Gastrocnemius medialis (tissue), 4 donors: Measurements from ENCODE around the gene C9. TPM values are rescaled to one million over a fixed set of nuclear protein-coding genes. Genes with fewer than 3 reads are reported as not detected.
"Not testable (repeated sequence)": the region's sequence is repeated elsewhere in the genome, so short reads cannot be mapped to it uniquely, and the experiment has no call there.

ENCODE experiments used
- ATAC-seq, 2 donors: fragments of 150-250 bp; one replicate each; pipeline ENCODE4 v1.9.1; 2016
- DNase-seq, 2 donors: peaks; one replicate each; pipeline ENCODE4 v3.0.0-alpha.2; 2019
- H3K27ac ChIP-seq, 4 donors: fragments of 200-600 bp; sonication (generic); 1 replicate in 1 of 4; 2 replicates in 3 of 4; pipeline ENCODE4 v1.5.1; 2016 to 2018; ENCODE audit warnings: mild to moderate bottlenecking in 2 of 4, moderate library complexity in 1 of 4
- H3K27me3 ChIP-seq, 3 donors: fragments of 200-600 bp; sonication (generic) in 2 of 3; 1 replicate in 1 of 3; 2 replicates in 2 of 3; pipeline versions ENCODE4 v1.5.1 to v1.6.0; 2016 to 2019; ENCODE audit warnings: mild to moderate bottlenecking in 1 of 3, moderate library complexity in 1 of 3
- H3K36me3 ChIP-seq, 2 donors: fragments of 200-600 bp; sonication (generic) in 1 of 2; one replicate each; pipeline ENCODE4 v1.5.1; 2017 to 2018
- H3K4me1 ChIP-seq, 2 donors: fragments of 200-600 bp; sonication (generic) in 1 of 2; one replicate each; pipeline ENCODE4 v1.5.1; 2016 to 2017; ENCODE audit warnings: mild to moderate bottlenecking in 2 of 2
- H3K4me3 ChIP-seq, 4 donors: fragments of 200-600 bp; sonication (generic) in 3 of 4; 1 replicate in 1 of 4; 2 replicates in 3 of 4; pipeline ENCODE4 v1.5.1; 2016 to 2019; ENCODE audit warnings: mild to moderate bottlenecking in 2 of 4
- H3K9me3 ChIP-seq, 3 donors: fragments of 200-600 bp; sonication (generic) in 2 of 3; 1 replicate in 1 of 3; 2 replicates in 2 of 3; pipeline ENCODE4 v1.5.1; 2016 to 2019
- CTCF ChIP-seq, 5 experiments: fragments of 450-650 bp in 3 of 5; fragments of 200-600 bp in 2 of 5; sonication (generic) in 2 of 5; IDR thresholded peaks in 4 of 5; conservative IDR thresholded peaks in 1 of 5; 1 replicate in 4 of 5; 2 replicates in 1 of 5; pipeline ENCODE4 v1.5.1; 2016 to 2019; ENCODE audit warnings: antibody characterized with exemption in 5 of 5, mild to moderate bottlenecking in 3 of 5, moderate library complexity in 3 of 5
- POLR2A ChIP-seq, 2 donors: fragments of 450-650 bp; IDR thresholded peaks; one replicate each; pipeline ENCODE4 v1.6.1; 2017; ENCODE audit warnings: antibody characterized with exemption in 2 of 2, mild to moderate bottlenecking in 2 of 2, moderate library complexity in 2 of 2
- in situ Hi-C, 4 donors: fragments of 200-750 bp; cut with MboI; loops; one replicate each; pipeline versions ENCODE4 v1.15.0 to v1.8.0; 2017; ENCODE audit warnings: low sequenced_read_pairs in 4 of 4
- intact Hi-C: fragments of 100-400 bp; cut with DNase I; formaldehyde crosslinking; loops from one replicate; pipeline ENCODE4 v1.15.1; 2023; ENCODE audit warnings: low total_unique reads
- total RNA-seq, 4 donors: library from RNA; depleted of rRNA; stranded (reverse); fragments of >200 nt; gene quantifications; one replicate each; pipeline versions ENCODE4 v1.1.0 to v1.2.3, GENCODE V29; 2016

The C9 gene
- total RNA-seq, 4 donors from 2014 or later, result 2.6 to 5.3 TPM; not detected in 2

- peaks cover 12 to 23% of the 10 kb centered on the region in 2 donors for H3K4me1 ChIP-seq
These were observed 46.8 kb upstream of the C9 start for GRCh38 chr5:39411061-39411460.

GRCh38 chr5:39409033-39409432 is 44.7 kb upstream of the C9 start:
- in situ Hi-C loops, result no loop called here
- peak overlapping the region; percentile 33 to 43 (median 35) for H3K27ac ChIP-seq
- intact Hi-C loops, result no loop called here
- no peak for DNase-seq
- peaks cover 12 to 20% of the 10 kb centered on the region in 2 donors for H3K4me1 ChIP-seq
- no peaks in the 10 kb centered on the region for H3K36me3 ChIP-seq
- no peaks in the 10 kb centered on the region for H3K27me3 ChIP-seq
- TF ChIP-seq POLR2A (IDR thresholded peaks at IDR 0.05) (no peak), CTCF (IDR thresholded peaks at IDR 0.05 in 4 of 5, conservative IDR thresholded peaks at IDR 0.05 in 1 of 5) (no peak)
- no peaks in the 10 kb centered on the region for H3K9me3 ChIP-seq
- H3K4me3 ChIP-seq, result no peak overlapping the region
- no peak for ATAC-seq

More at GRCh38 chr5:39411061-39411460, 46.8 kb upstream of the C9 start:
- peak overlapping the region; percentile 7 to 57 (median 48) for H3K27ac ChIP-seq
- no peak for DNase-seq
- H3K27me3 ChIP-seq, result no peaks in the 10 kb centered on the region
- intact Hi-C loops, result no loop called here
- in situ Hi-C loops, result no loop called here
- ATAC-seq, result peak; percentile 71 to 75
- no peaks in the 10 kb centered on the region for H3K9me3 ChIP-seq
- H3K36me3 ChIP-seq, result no peaks in the 10 kb centered on the region
- TF ChIP-seq POLR2A (IDR thresholded peaks at IDR 0.05) (peak in 1 of 2 donors; percentile 21), CTCF (IDR thresholded peaks at IDR 0.05 in 4 of 5, conservative IDR thresholded peaks at IDR 0.05 in 1 of 5) (no peak)
- H3K4me3 ChIP-seq, result no peak overlapping the region

- in situ Hi-C loops, result no loop called here
- Histone ChIP-seq H3K27me3 (no peaks in the 10 kb centered on the region), H3K4me1 (peaks cover 6 to 14% of the 10 kb centered on the region in 2 donors), H3K9me3 (no peaks in the 10 kb centered on the region), H3K36me3 (no peaks in the 10 kb centered on the region), H3K4me3 (no peak overlapping the region), H3K27ac (peak overlapping the region in 1 of 4 donors; percentile 19)
- intact Hi-C loops, result no loop called here
- TF ChIP-seq POLR2A (IDR thresholded peaks at IDR 0.05) (no peak), CTCF (IDR thresholded peaks at IDR 0.05 in 4 of 5, conservative IDR thresholded peaks at IDR 0.05 in 1 of 5) (no peak)
- DNase-seq (no peak), ATAC-seq (no peak)
These were observed 41.0 kb upstream of the C9 start for GRCh38 chr5:39405083-39405843.

- peaks cover 4 to 15% of the 10 kb centered on the region in 2 donors for H3K4me1 ChIP-seq
- H3K4me3 ChIP-seq, intact Hi-C loops, H3K36me3 ChIP-seq, H3K9me3 ChIP-seq, DNase-seq, H3K27ac ChIP-seq, ATAC-seq, H3K27me3 ChIP-seq, in situ Hi-C loops: not testable (repeated sequence)
These were observed 39.5 kb upstream of the C9 start for GRCh38 chr5:39403761-39404160.

- H3K36me3 ChIP-seq, DNase-seq, H3K9me3 ChIP-seq, in situ Hi-C loops, H3K4me1 ChIP-seq, intact Hi-C loops, H3K27me3 ChIP-seq, ATAC-seq, H3K4me3 ChIP-seq: not testable (repeated sequence)
- H3K27ac ChIP-seq, result peak overlapping the region in 2 of 4 donors; percentile 69 to 72
These were observed 37.8 kb upstream of the C9 start for GRCh38 chr5:39402140-39402539.
